Prostate gland (tissue), 2 donors: ENCODE data around the gene PIK3CA. TPM values are rescaled to one million over a fixed set of nuclear protein-coding genes. Genes with fewer than 3 reads are reported as not detected.

Experiments used
- DNase-seq: peaks from one replicate; pipeline ENCODE4 v3.0.0-alpha.2; 2019; ENCODE audit warnings: low spot score
- H3K27ac ChIP-seq, 2 donors: fragments of 200-600 bp; sonication (generic); 2 replicates each; pipeline ENCODE4 v1.5.1; 2017 to 2019
- H3K27me3 ChIP-seq: fragments of 200-600 bp; sonication (generic); replicated peaks from 2 replicates; pipeline ENCODE4 v1.5.1; 2019; ENCODE audit not compliant: insufficient read depth
- H3K36me3 ChIP-seq, 2 donors: fragments of 200-600 bp; sonication (generic); 1 replicate in 1 of 2; 2 replicates in 1 of 2; pipeline versions ENCODE4 v1.5.1 to v1.8.1; 2017 to 2019
- H3K4me1 ChIP-seq: fragments of 200-600 bp; sonication (generic); replicated peaks from 2 replicates; pipeline ENCODE4 v1.5.1; 2019
- H3K4me3 ChIP-seq, 2 donors: fragments of 200-600 bp; sonication (generic); 2 replicates each; pipeline ENCODE4 v1.5.1; 2017 to 2019
- H3K9me3 ChIP-seq: fragments of 200-600 bp; sonication (generic); 2 replicates; pipeline ENCODE4 v1.5.1; 2017
- CTCF ChIP-seq, 4 experiments: fragments of 200-600 bp in 2 of 4; fragments of 450-650 bp in 2 of 4; sonication (generic) in 2 of 4; IDR thresholded peaks; 1 replicate in 3 of 4; 2 replicates in 1 of 4; pipeline ENCODE4 v1.5.1; 2016 to 2019; ENCODE audit warnings: antibody characterized with exemption in 4 of 4, mild to moderate bottlenecking in 2 of 4, moderate library complexity in 2 of 4
- POLR2A ChIP-seq: fragments of 450-650 bp; IDR thresholded peaks from one replicate; pipeline ENCODE4 v1.6.1; 2016; ENCODE audit warnings: antibody characterized with exemption, mild to moderate bottlenecking
- POLR2AphosphoS5 ChIP-seq: sonication (generic); formaldehyde crosslinking; IDR thresholded peaks from one replicate; pipeline ENCODE4 v1.6.1; 2017; ENCODE audit warnings: antibody characterized with exemption
- WGBS: methylation state at CpG from one replicate; pipeline ENCODE4 v1.1.5; 2018; 5-methylcytosine and 5-hydroxymethylcytosine counted together
- intact Hi-C: fragments of 100-400 bp; cut with DNase I; formaldehyde crosslinking; loops from one replicate; pipeline ENCODE4 v1.14.2; 2022
- total RNA-seq, 2 donors: library from RNA; depleted of rRNA; stranded (reverse); fragments of >200 nt; gene quantifications; one replicate each; pipeline ENCODE4 v1.1.0, GENCODE V29; 2016

The PIK3CA gene
- total RNA-seq, 2 donors from 2014 or later = 10.2 to 21.9 TPM

- intact Hi-C loops = no loop called here
- Histone ChIP-seq H3K9me3 (no peaks in the 10 kb centered on the region), H3K27ac (no peak overlapping the region), H3K36me3 (no peaks in the 10 kb centered on the region), H3K4me1 (no peaks in the 10 kb centered on the region), H3K4me3 (no peak overlapping the region), H3K27me3 (no peaks in the 10 kb centered on the region)
- DNase-seq = no peak
- TF ChIP-seq POLR2A (no peak), CTCF (IDR thresholded peaks at IDR 0.05) (no peak), POLR2AphosphoS5 (no peak)
These were observed 16.7 kb downstream of the PIK3CA start for GRCh38 chr3:179164857-179165256.

GRCh38 chr3:179166561-179167201 is 18.5 kb downstream of the PIK3CA start:
- WGBS = 47% methylated on average over 2 of the region's 2 CpGs
- intact Hi-C loops = no loop called here
- DNase-seq = no peak
- Histone ChIP-seq H3K27me3 (no peaks in the 10 kb centered on the region), H3K4me3 (no peak overlapping the region), H3K36me3 (no peaks in the 10 kb centered on the region), H3K9me3 (no peaks in the 10 kb centered on the region), H3K27ac (no peak overlapping the region), H3K4me1 (no peaks in the 10 kb centered on the region)
- TF ChIP-seq CTCF (IDR thresholded peaks at IDR 0.05) = no peak

- Histone ChIP-seq H3K9me3 (no peaks in the 10 kb centered on the region), H3K4me3 (no peak overlapping the region), H3K4me1 (no peaks in the 10 kb centered on the region), H3K27ac (no peak overlapping the region), H3K27me3 (no peaks in the 10 kb centered on the region), H3K36me3 (no peaks in the 10 kb centered on the region)
- DNase-seq = no peak
- TF ChIP-seq POLR2AphosphoS5 = no peak
- no peak for TF ChIP-seq CTCF (IDR thresholded peaks at IDR 0.05)
- TF ChIP-seq POLR2A = no peak
- WGBS = 82% methylated on average over 2 of the region's 2 CpGs
- intact Hi-C loops = no loop called here
These were observed 20.8 kb downstream of the PIK3CA start for GRCh38 chr3:179168918-179169317.

GRCh38 chr3:179172546-179172945 is 24.4 kb downstream of the PIK3CA start:
- intact Hi-C loops = no loop called here
- H3K36me3 ChIP-seq = no peaks in the 10 kb centered on the region
- no peaks in the 10 kb centered on the region for H3K4me1 ChIP-seq
- no peak for TF ChIP-seq POLR2AphosphoS5
- no peak for TF ChIP-seq CTCF (IDR thresholded peaks at IDR 0.05)
- no peak for TF ChIP-seq POLR2A
- H3K27ac ChIP-seq = no peak overlapping the region
- H3K4me3 ChIP-seq = no peak overlapping the region
- no peaks in the 10 kb centered on the region for H3K27me3 ChIP-seq
- no peak for DNase-seq
- H3K9me3 ChIP-seq = no peaks in the 10 kb centered on the region

- DNase-seq = no peak
- intact Hi-C loops = no loop called here
- no peak overlapping the region for H3K27ac ChIP-seq
- 98% methylated on average over 3 of the region's 3 CpGs for WGBS
- H3K4me3 ChIP-seq = no peak overlapping the region
- no peaks in the 10 kb centered on the region for H3K36me3 ChIP-seq
- H3K4me1 ChIP-seq = peaks cover 2% of the 10 kb centered on the region
- H3K27me3 ChIP-seq = no peaks in the 10 kb centered on the region
- no peaks in the 10 kb centered on the region for H3K9me3 ChIP-seq
- TF ChIP-seq CTCF (IDR thresholded peaks at IDR 0.05) (no peak), POLR2AphosphoS5 (no peak), POLR2A (no peak)
These were observed 26.2 kb downstream of the PIK3CA start for GRCh38 chr3:179174316-179174715.
